ENCODE results near the gene PAN3. TPM values are rescaled to one million over a fixed set of nuclear protein-coding genes. Genes with fewer than 3 reads are reported as not detected.

The PAN3 gene
- total RNA-seq, 1 donor from 2014 or later: 51.9 TPM

- Mint-ChIP-seq H3K4me3 (ENCODE audit: unreplicated experiment) (peak overlapping the region; percentile 42), H3K27ac (ENCODE audit: unreplicated experiment) (no peak overlapping the region), H3K9me3 (ENCODE audit: unreplicated experiment) (no peaks in the 10 kb centered on the region), H3K36me3 (ENCODE audit: low read depth, unreplicated experiment) (peaks cover 65% of the 10 kb centered on the region), H3K4me1 (ENCODE audit: unreplicated experiment) (peaks cover 51% of the 10 kb centered on the region), H3K27me3 (ENCODE audit: unreplicated experiment) (peaks cover 21% of the 10 kb centered on the region)
- TF ChIP-seq CTCF (IDR thresholded peaks at IDR 0.05; ENCODE audit: unreplicated experiment): no peak
- DNase-seq (ENCODE audit: low spot score): no peak
Observed at GRCh38 chr13:28320884-28321574, 182.7 kb downstream of the PAN3 start.

GRCh38 chr13:28321756-28322155, 183.4 kb downstream of the PAN3 start:
- Mint-ChIP-seq H3K27me3 (ENCODE audit: unreplicated experiment) (peaks cover 17% of the 10 kb centered on the region), H3K4me1 (ENCODE audit: unreplicated experiment) (peaks cover 48% of the 10 kb centered on the region), H3K36me3 (ENCODE audit: low read depth, unreplicated experiment) (peaks cover 62% of the 10 kb centered on the region), H3K9me3 (ENCODE audit: unreplicated experiment) (no peaks in the 10 kb centered on the region), H3K27ac (ENCODE audit: unreplicated experiment) (no peak overlapping the region), H3K4me3 (ENCODE audit: unreplicated experiment) (no peak overlapping the region)
- no peak for DNase-seq (ENCODE audit: low spot score)
- no peak for TF ChIP-seq CTCF (IDR thresholded peaks at IDR 0.05; ENCODE audit: unreplicated experiment)

GRCh38 chr13:28322256-28322905, 184.0 kb downstream of the PAN3 start:
- Mint-ChIP-seq H3K4me1 (ENCODE audit: unreplicated experiment) (peaks cover 44% of the 10 kb centered on the region), H3K36me3 (ENCODE audit: low read depth, unreplicated experiment) (peaks cover 62% of the 10 kb centered on the region), H3K27me3 (ENCODE audit: unreplicated experiment) (peaks cover 16% of the 10 kb centered on the region), H3K4me3 (ENCODE audit: unreplicated experiment) (peak overlapping the region; percentile 67), H3K27ac (ENCODE audit: unreplicated experiment) (no peak overlapping the region), H3K9me3 (ENCODE audit: unreplicated experiment) (no peaks in the 10 kb centered on the region)
- DNase-seq (ENCODE audit: low spot score): no peak
- no peak for TF ChIP-seq CTCF (IDR thresholded peaks at IDR 0.05; ENCODE audit: unreplicated experiment)

- Mint-ChIP-seq H3K27me3 (ENCODE audit: unreplicated experiment) (peaks cover 17% of the 10 kb centered on the region), H3K36me3 (ENCODE audit: low read depth, unreplicated experiment) (peaks cover 68% of the 10 kb centered on the region), H3K27ac (ENCODE audit: unreplicated experiment) (peak overlapping the region; percentile 24), H3K4me3 (ENCODE audit: unreplicated experiment) (no peak overlapping the region), H3K4me1 (ENCODE audit: unreplicated experiment) (peaks cover 51% of the 10 kb centered on the region), H3K9me3 (ENCODE audit: unreplicated experiment) (no peaks in the 10 kb centered on the region)
- peak; percentile 48 for TF ChIP-seq CTCF (IDR thresholded peaks at IDR 0.05; ENCODE audit: unreplicated experiment)
- DNase-seq (ENCODE audit: low spot score): peak; percentile 67
Observed at GRCh38 chr13:28324181-28324789, 185.9 kb downstream of the PAN3 start.

GRCh38 chr13:28325022-28325421, 186.7 kb downstream of the PAN3 start:
- Mint-ChIP-seq H3K4me1 (ENCODE audit: unreplicated experiment) (peaks cover 53% of the 10 kb centered on the region), H3K36me3 (ENCODE audit: low read depth, unreplicated experiment) (peaks cover 61% of the 10 kb centered on the region), H3K27me3 (ENCODE audit: unreplicated experiment) (peaks cover 15% of the 10 kb centered on the region), H3K27ac (ENCODE audit: unreplicated experiment) (peak overlapping the region; percentile 7), H3K4me3 (ENCODE audit: unreplicated experiment) (no peak overlapping the region), H3K9me3 (ENCODE audit: unreplicated experiment) (no peaks in the 10 kb centered on the region)
- no peak for TF ChIP-seq CTCF (IDR thresholded peaks at IDR 0.05; ENCODE audit: unreplicated experiment)
- DNase-seq (ENCODE audit: low spot score): no peak

All from endothelial cell (in vitro differentiated cells).